HG03196 (cell line): ENCODE data around the gene SAMD10.
A peak's percentile ranks its signal among the peaks of the same experiment; 100 is the strongest.
"Not testable (repeated sequence)": the region's sequence is repeated elsewhere in the genome, so short reads cannot be mapped to it uniquely, and the experiment has no call there.

Experiments used
- ATAC-seq: cut with Tn5 transposase; IDR thresholded peaks from one replicate; pipeline ENCODE4 v1.9.1; 2021; ENCODE audit not compliant: unreplicated experiment

SAMD10 gene

GRCh38 chr20:64003960-64004725 lies 24.7 kb upstream of the SAMD10 start:
- ATAC-seq = no peak

GRCh38 chr20:64001607-64002011 lies 22.2 kb upstream of the SAMD10 start:
- no peak for ATAC-seq

- no peak for ATAC-seq
Observed at GRCh38 chr20:64000906-64001305, 21.5 kb upstream of the SAMD10 start.

GRCh38 chr20:63982937-63983336 lies 3.5 kb upstream of the SAMD10 start:
- ATAC-seq = no peak

GRCh38 chr20:63980806-63981728 lies 1.6 kb upstream of the SAMD10 start, which contains the start of gene PRPF6:
TSS of gene PRPF6 (plus strand) at chr20:63981132. CDS start at chr20:63981246, 114 bp downstream.
- peak; percentile 48 for ATAC-seq

- ATAC-seq = peak; percentile 13
Observed at GRCh38 chr20:63980317-63980805, 919 bp upstream of the SAMD10 start.

- no peak for ATAC-seq
Observed at GRCh38 chr20:63979229-63979556, 249 bp downstream of the SAMD10 start.

- peak; percentile 35 for ATAC-seq
Observed at GRCh38 chr20:63978319-63979228, 868 bp downstream of the SAMD10 start.

- ATAC-seq = no peak
Observed at GRCh38 chr20:63977739-63978276, 1.6 kb downstream of the SAMD10 start.

GRCh38 chr20:63976980-63977738 lies 2.3 kb downstream of the SAMD10 start:
- ATAC-seq = no peak

GRCh38 chr20:63976511-63976910 lies 2.9 kb downstream of the SAMD10 start:
- ATAC-seq = not testable (repeated sequence)

GRCh38 chr20:63974402-63975200 lies 4.8 kb downstream of the SAMD10 start:
- ATAC-seq = no peak

- no peak for ATAC-seq
Observed at GRCh38 chr20:63973636-63974401, 5.6 kb downstream of the SAMD10 start.

- ATAC-seq = no peak
Observed at GRCh38 chr20:63973160-63973479, 6.3 kb downstream of the SAMD10 start.

- ATAC-seq = no peak
Observed at GRCh38 chr20:63972312-63973159, 6.9 kb downstream of the SAMD10 start.

- not testable (repeated sequence) for ATAC-seq
Observed at GRCh38 chr20:63971960-63972311, 7.5 kb downstream of the SAMD10 start.

GRCh38 chr20:63970714-63971431 lies 8.6 kb downstream of the SAMD10 start:
- no peak for ATAC-seq
